B cell (primary cell): ENCODE data around the gene GLUD1.

Experiments used
- CTCF ChIP-seq: fragments of 200-600 bp; IDR thresholded peaks from one replicate; pipeline ENCODE4 v1.8.0; 2022; ENCODE audit warnings: antibody characterized with exemption, mild to moderate bottlenecking
- EZH2 ChIP-seq: IDR thresholded peaks from 2 replicates; pipeline ENCODE4 v1.6.1; 2012; ENCODE audit warnings: borderline replicate concordance, low read depth, mild to moderate bottlenecking, moderate library complexity, low read length; ENCODE audit not compliant: insufficient read depth, poor library complexity, severe bottlenecking

DNA sequence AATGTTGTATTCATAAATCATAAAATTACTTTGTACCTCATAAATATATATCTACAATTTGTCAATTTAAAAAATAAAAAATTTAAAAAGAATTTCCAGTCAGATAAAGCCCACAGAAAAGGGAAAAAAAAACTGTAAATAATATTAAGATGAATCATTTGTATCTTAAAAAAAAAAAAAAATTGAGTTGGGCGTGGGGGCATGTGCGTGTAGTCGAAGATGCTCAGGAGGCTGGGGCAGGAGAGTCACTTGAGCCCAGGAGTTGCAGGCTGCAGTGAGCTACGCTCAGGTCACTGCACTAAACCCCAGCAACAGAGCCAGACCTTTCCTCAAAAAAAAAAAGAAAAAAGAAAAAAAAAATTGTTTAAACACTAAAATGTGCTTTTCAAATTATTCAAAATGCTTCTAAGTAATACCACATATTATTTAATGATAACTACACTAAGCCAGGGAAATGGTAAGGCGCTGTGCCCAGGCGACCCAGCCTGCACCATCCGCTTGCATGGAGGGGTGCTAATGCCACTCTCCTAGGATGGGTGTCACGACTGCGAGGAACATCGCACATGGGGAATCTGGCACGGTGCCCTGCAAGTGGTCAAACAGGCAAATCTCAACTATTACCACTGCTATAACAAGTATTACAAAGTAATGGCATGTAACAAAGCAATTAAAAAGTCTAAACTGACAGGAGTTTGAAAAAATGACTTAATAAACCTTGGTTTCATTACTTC lies 15.4 kb downstream of the GLUD1 start:
- TF ChIP-seq CTCF, result no peak
- TF ChIP-seq EZH2, result no peak
